Measurements from ENCODE around the gene LACRT. TPM values are rescaled to one million over a fixed set of nuclear protein-coding genes. Genes with fewer than 3 reads are reported as not detected.
"Not testable (repeated sequence)": the region's sequence is repeated elsewhere in the genome, so short reads cannot be mapped to it uniquely, and the experiment has no call there.

Gene LACRT
- total and polyA plus RNA-seq, 2 donors (not counting 1 experiment from before 2014, with no cell fraction given): not detected

GRCh38 chr12:54641554-54641953 is 6.9 kb upstream of the LACRT start:
- H3K27me3 ChIP-seq (replicated peaks in 1 of 4; ENCODE audit: control extremely low read depth in 1 of 4, control insufficient read depth in 3 of 4, insufficient read depth in 4 of 4, low read length in 3 of 4): peaks cover 0 to 8% (median 0%) of the 10 kb centered on the region in 4 experiments
- TF ChIP-seq, protein P1, sequence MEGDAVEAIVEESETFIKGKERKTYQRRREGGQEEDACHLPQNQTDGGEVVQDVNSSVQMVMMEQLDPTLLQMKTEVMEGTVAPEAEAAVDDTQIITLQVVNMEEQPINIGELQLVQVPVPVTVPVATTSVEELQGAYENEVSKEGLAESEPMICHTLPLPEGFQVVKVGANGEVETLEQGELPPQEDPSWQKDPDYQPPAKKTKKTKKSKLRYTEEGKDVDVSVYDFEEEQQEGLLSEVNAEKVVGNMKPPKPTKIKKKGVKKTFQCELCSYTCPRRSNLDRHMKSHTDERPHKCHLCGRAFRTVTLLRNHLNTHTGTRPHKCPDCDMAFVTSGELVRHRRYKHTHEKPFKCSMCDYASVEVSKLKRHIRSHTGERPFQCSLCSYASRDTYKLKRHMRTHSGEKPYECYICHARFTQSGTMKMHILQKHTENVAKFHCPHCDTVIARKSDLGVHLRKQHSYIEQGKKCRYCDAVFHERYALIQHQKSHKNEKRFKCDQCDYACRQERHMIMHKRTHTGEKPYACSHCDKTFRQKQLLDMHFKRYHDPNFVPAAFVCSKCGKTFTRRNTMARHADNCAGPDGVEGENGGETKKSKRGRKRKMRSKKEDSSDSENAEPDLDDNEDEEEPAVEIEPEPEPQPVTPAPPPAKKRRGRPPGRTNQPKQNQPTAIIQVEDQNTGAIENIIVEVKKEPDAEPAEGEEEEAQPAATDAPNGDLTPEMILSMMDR (IDR thresholded peaks at IDR 0.05): no peak
- H3K27ac ChIP-seq (ENCODE audit: low read length in 2 of 2): no peak overlapping the region
- H3K9ac ChIP-seq (ENCODE audit: low read length): no peak overlapping the region
- H3K4me1 Mint-ChIP-seq: peaks cover 13% of the 10 kb centered on the region
- peaks cover 2% of the 10 kb centered on the region for H3K9me3 Mint-ChIP-seq (ENCODE audit: insufficient read depth)
- H3K4me2 ChIP-seq (replicated peaks; ENCODE audit: low read depth, low read length, poor library complexity, severe bottlenecking): no peak overlapping the region
- H4K20me1 ChIP-seq (ENCODE audit: control insufficient read depth, insufficient read depth, low read length, poor library complexity, severe bottlenecking): no peaks in the 10 kb centered on the region
- H3K4me1 ChIP-seq (ENCODE audit: control insufficient read depth in 2 of 2, insufficient read depth in 2 of 2, low read length in 2 of 2): peaks cover 7 to 12% of the 10 kb centered on the region in 2 donors
- ChIA-PET POLR2A (interaction anchor here (0.6 to 0.7 kb wide), 2 partner anchors 1089 to 1198 kb away, joined by 3 to 11 read pairs; no protein-coding TSS in a partner anchor), CTCF (interaction anchor here (0.7 to 2.1 kb wide), 4 partner anchors 8 to 279 kb away, joined by 3 to 7 read pairs (median 3); no protein-coding TSS in a partner anchor)
- ATAC-seq (ENCODE audit: low read depth): no peak
- H3K27me3 Mint-ChIP-seq: peaks cover 20% of the 10 kb centered on the region
- no peak for DNase-seq
- WGBS (ENCODE audit: insufficient coverage): no CpG with 5 or more reads among the region's 1 CpG
- intact Hi-C loops (cut with micrococcal nuclease): no loop called here
- H2AFZ ChIP-seq (ENCODE audit: insufficient read depth, low read depth, low read length, poor library complexity, severe bottlenecking): no peak overlapping the region
- no peak overlapping the region for H3K27ac Mint-ChIP-seq
- H3K79me2 ChIP-seq (ENCODE audit: control insufficient read depth, insufficient read depth, low read length): no peaks in the 10 kb centered on the region
- no peaks in the 10 kb centered on the region for H3K36me3 ChIP-seq (replicated peaks in 1 of 2; ENCODE audit: control extremely low read depth in 1 of 2, control insufficient read depth in 1 of 2, extremely low read depth in 1 of 2, insufficient read depth in 2 of 2, low read length in 1 of 2)
- H3K9me3 ChIP-seq (ENCODE audit: control extremely low read depth in 1 of 3, control insufficient read depth in 2 of 3, insufficient read depth in 1 of 3, low read length in 2 of 3): peaks cover 0 to 2% (median 0%) of the 10 kb centered on the region in 3 donors
- H3K4me3 Mint-ChIP-seq: no peak overlapping the region
- no peak overlapping the region for H3K4me3 ChIP-seq (ENCODE audit: control extremely low read depth in 1 of 5, extremely low read depth in 1 of 5, insufficient read depth in 1 of 5, low read depth in 2 of 5, low read length in 4 of 5)

DNA sequence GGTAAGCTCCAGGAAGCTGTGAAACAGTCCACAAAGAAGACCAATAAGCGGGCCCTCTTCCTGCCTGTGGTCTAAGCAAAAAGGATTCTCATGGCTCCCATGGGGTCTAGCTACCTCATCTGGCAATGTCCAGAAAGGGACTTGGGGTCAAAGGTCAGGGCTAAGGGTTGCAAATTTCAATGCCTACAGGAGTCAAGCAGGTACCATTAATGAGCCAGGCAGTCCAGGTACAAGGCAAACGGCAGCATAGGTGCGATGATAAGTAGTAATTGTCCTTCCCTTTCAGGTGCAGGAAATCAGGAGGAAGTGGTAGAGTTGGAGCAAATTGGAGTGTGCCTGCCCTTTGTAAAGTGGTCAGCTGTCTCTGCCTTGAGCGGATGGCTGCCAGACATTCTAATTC is 6.4 kb upstream of the LACRT start:
- 71% methylated on average over 3 of the region's 4 CpGs for WGBS (ENCODE audit: insufficient coverage)
- Mint-ChIP-seq H3K27ac (no peak overlapping the region), H3K9me3 (ENCODE audit: insufficient read depth) (peaks cover 2% of the 10 kb centered on the region), H3K4me1 (peaks cover 13% of the 10 kb centered on the region), H3K4me3 (no peak overlapping the region), H3K27me3 (peaks cover 15% of the 10 kb centered on the region)
- Histone ChIP-seq H2AFZ (ENCODE audit: insufficient read depth, low read depth, low read length, poor library complexity, severe bottlenecking) (no peak overlapping the region), H3K4me3 (ENCODE audit: control extremely low read depth in 1 of 5, extremely low read depth in 1 of 5, insufficient read depth in 1 of 5, low read depth in 2 of 5, low read length in 4 of 5) (no peak overlapping the region), H4K20me1 (ENCODE audit: control insufficient read depth, insufficient read depth, low read length, poor library complexity, severe bottlenecking) (no peaks in the 10 kb centered on the region), H3K27ac (ENCODE audit: low read length in 2 of 2) (no peak overlapping the region), H3K36me3 (replicated peaks in 1 of 2; ENCODE audit: control extremely low read depth in 1 of 2, control insufficient read depth in 1 of 2, extremely low read depth in 1 of 2, insufficient read depth in 2 of 2, low read length in 1 of 2) (no peaks in the 10 kb centered on the region), H3K79me2 (ENCODE audit: control insufficient read depth, insufficient read depth, low read length) (no peaks in the 10 kb centered on the region), H3K4me2 (replicated peaks; ENCODE audit: low read depth, low read length, poor library complexity, severe bottlenecking) (peak overlapping the region; percentile 28), H3K9me3 (ENCODE audit: control extremely low read depth in 1 of 3, control insufficient read depth in 2 of 3, insufficient read depth in 1 of 3, low read length in 2 of 3) (peaks cover 0 to 2% (median 0%) of the 10 kb centered on the region in 3 donors), H3K4me1 (ENCODE audit: control insufficient read depth in 2 of 2, insufficient read depth in 2 of 2, low read length in 2 of 2) (peaks cover 7 to 12% of the 10 kb centered on the region in 2 donors), H3K27me3 (replicated peaks in 1 of 4; ENCODE audit: control extremely low read depth in 1 of 4, control insufficient read depth in 3 of 4, insufficient read depth in 4 of 4, low read length in 3 of 4) (peaks cover 0 to 5% (median 0%) of the 10 kb centered on the region in 4 experiments), H3K9ac (ENCODE audit: low read length) (no peak overlapping the region)
- intact Hi-C loops (cut with micrococcal nuclease): no loop called here
- DNase-seq (no peak), ATAC-seq (ENCODE audit: low read depth) (no peak)
- no peak for TF ChIP-seq EZH2 (IDR thresholded peaks at IDR 0.05; ENCODE audit: borderline replicate concordance, insufficient read depth, low read depth, low read length, poor library complexity, severe bottlenecking)
- TF ChIP-seq, protein P1 (IDR thresholded peaks at IDR 0.05): no peak
- ChIA-PET POLR2A (interaction anchor here (0.6 kb wide), 1 partner anchor 1198 kb away, joined by 11 read pairs; no protein-coding TSS in a partner anchor), CTCF (interaction anchor here (0.7 to 2.1 kb wide), 3 partner anchors 8 to 280 kb away, joined by 3 to 7 read pairs (median 3); no protein-coding TSS in a partner anchor)

DNA sequence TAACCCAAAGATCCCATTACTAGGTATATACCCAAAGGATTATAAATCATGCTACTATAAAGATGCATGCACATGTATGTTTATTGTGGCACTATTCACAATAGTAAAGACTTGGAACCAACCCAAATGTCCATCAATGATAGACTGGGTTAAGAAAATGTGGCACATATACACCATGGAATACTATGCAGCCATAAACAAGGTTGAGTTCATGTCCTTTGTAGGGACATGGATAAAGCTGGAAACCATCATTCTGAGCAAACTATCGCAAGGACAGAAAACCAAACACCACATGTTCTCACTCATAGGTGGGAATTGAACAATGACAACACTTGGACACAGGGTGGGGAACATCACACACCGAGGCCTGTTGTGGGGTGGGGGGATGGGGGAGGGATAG is 4.4 kb upstream of the LACRT start:
- H3K4me3 Mint-ChIP-seq; intact Hi-C loops (cut with micrococcal nuclease); H3K9ac ChIP-seq (ENCODE audit: low read length); H3K27ac ChIP-seq (ENCODE audit: low read length in 2 of 2); H3K27me3 ChIP-seq (replicated peaks in 1 of 4; ENCODE audit: control extremely low read depth in 1 of 4, control insufficient read depth in 3 of 4, insufficient read depth in 4 of 4, low read length in 3 of 4); H3K4me2 ChIP-seq (replicated peaks; ENCODE audit: low read depth, low read length, poor library complexity, severe bottlenecking); H3K4me3 ChIP-seq (ENCODE audit: control extremely low read depth in 1 of 5, extremely low read depth in 1 of 5, insufficient read depth in 1 of 5, low read depth in 2 of 5, low read length in 4 of 5); CTCF ChIA-PET; H3K9me3 Mint-ChIP-seq (ENCODE audit: insufficient read depth); ATAC-seq (ENCODE audit: low read depth); DNase-seq; POLR2A ChIA-PET; H3K9me3 ChIP-seq (ENCODE audit: control extremely low read depth in 1 of 3, control insufficient read depth in 2 of 3, insufficient read depth in 1 of 3, low read length in 2 of 3); H3K27ac Mint-ChIP-seq; H2AFZ ChIP-seq (ENCODE audit: insufficient read depth, low read depth, low read length, poor library complexity, severe bottlenecking); H3K79me2 ChIP-seq (ENCODE audit: control insufficient read depth, insufficient read depth, low read length); H4K20me1 ChIP-seq (ENCODE audit: control insufficient read depth, insufficient read depth, low read length, poor library complexity, severe bottlenecking); H3K36me3 ChIP-seq (replicated peaks in 1 of 2; ENCODE audit: control extremely low read depth in 1 of 2, control insufficient read depth in 1 of 2, extremely low read depth in 1 of 2, insufficient read depth in 2 of 2, low read length in 1 of 2); H3K27me3 Mint-ChIP-seq: not testable (repeated sequence)
- WGBS (ENCODE audit: insufficient coverage): no CpG with 5 or more reads among the region's 2 CpGs
- peaks cover 13% of the 10 kb centered on the region for H3K4me1 Mint-ChIP-seq
- H3K4me1 ChIP-seq (ENCODE audit: control insufficient read depth in 2 of 2, insufficient read depth in 2 of 2, low read length in 2 of 2): peaks cover 7 to 12% of the 10 kb centered on the region in 2 donors
